Measurements from ENCODE around the gene SDF2. TPM values are rescaled to one million over a fixed set of nuclear protein-coding genes. Genes with fewer than 3 reads are reported as not detected.

Gene SDF2, protein sequence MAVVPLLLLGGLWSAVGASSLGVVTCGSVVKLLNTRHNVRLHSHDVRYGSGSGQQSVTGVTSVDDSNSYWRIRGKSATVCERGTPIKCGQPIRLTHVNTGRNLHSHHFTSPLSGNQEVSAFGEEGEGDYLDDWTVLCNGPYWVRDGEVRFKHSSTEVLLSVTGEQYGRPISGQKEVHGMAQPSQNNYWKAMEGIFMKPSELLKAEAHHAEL
- 48.0 and 75.1 TPM in 2 replicates for total RNA-seq

DNA sequence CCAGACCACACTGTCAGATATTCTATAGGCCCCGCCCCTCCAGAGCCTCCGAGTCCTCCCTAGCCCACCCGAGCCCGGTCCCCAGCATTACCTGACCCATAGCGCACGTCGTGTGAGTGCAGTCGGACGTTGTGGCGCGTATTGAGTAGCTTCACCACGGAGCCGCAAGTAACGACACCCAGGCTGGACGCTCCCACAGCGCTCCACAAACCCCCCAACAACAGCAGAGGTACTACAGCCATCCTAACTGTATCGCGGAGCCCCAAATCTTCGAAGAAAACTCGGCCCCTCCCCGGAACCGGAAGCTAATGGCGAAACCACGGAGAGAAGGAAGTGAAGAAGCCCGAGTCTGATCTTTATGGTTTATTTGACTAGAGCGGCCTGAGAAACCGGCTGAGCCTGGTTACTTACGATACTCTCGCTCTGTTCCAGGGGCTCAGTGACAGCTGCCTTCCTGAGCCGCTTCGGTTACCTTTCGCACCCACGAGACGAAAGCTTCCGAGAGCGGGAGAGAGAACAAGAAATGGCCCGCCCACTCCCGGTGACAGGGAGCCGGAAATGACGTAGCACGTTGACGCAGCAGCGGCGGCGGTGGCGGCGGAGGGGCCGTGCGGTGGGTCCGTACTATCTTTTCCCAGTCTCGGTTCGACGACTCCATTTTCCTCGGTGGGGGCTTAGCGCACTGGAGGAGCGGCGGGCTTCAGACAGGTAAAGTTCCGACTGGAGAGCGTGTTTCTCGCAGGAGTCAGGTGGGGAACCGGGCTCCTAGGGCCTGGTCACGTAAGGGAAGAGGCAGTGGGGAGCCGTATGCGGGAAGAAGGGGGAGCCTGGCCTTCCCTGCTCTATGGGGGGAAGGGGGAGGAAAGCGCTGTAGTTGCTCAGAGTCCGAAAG, at the start of gene SDF2, which contains the start of gene SUPT6H:
SDF2 (minus strand) TSS at position 272 of the 892 bp plus-strand sequence; CDS start at position 242, 30 bp downstream.
SUPT6H (plus strand) TSS at position 571 of the 892 bp plus-strand sequence. CDS start 11,197 bp downstream, outside the sequence.

DNA sequence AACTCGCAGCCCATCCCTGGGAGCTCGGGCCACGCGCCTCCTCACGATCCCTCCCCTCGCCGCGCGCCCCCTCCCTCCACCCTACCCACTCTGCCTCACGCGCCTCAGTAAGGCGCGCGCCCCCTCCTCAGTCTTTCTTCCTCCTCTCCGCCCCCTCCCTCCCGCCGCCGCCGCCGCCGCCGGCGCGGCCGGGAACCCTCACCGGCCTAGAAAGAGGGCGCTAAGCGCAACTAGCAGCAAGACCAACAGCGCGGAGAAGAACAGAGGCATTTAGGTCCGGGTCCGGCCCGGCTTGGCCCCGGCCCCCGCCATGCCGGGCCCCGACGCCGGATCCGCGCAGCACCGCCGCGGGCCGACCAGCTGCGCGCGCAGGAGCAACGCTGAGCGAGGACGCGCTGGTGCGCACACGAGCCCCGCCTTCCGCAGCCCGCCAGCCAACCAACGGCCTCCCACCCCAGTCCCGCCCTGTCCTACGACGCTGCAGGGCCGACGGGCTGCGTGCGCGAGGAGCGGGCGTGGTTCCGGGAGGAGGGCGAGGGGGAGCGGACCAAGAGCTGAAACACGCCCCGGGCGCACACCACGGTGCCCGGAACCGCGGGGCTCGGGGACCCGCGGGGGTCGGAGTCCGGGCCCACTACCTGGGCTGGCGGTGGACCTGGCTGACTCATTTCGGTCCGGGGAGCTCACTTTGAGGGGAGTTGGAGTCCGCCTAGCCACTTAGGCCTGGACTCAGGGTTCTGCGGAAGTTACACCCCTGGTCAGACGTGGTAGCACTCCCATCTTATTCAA, 16.7 kb downstream of the SDF2 start, which contains the start of gene BLTP2:
BLTP2 (minus strand) TSS at position 372 of the 789 bp plus-strand sequence; CDS start at position 270, 102 bp downstream.

DNA sequence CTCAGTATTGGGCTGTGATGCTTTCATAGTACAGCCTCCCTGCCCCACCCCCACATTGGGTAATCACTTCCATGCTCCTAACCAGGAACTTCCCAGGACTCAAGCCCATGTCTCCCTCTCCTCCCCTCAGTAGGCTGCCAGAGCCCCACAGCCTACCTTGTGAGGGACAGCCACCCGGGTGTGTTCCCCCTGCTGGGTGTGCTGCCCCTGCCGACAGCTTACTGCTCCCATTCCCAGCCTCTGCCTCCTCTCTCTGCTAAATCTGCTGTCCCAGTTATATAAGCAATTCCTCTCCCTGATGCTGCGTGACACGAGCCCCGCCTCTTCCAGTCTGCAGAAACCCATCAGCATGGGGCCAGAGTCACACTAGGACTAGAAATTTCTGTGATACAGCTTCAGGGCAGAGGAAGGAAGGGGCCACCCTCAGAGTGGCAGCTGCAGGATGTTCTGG, 47.8 kb downstream of the SDF2 start, which contains the start of gene RSKR:
RSKR (minus strand) TSS at position 255 of the 451 bp plus-strand sequence; CDS start at position 231, 24 bp downstream.

DNA sequence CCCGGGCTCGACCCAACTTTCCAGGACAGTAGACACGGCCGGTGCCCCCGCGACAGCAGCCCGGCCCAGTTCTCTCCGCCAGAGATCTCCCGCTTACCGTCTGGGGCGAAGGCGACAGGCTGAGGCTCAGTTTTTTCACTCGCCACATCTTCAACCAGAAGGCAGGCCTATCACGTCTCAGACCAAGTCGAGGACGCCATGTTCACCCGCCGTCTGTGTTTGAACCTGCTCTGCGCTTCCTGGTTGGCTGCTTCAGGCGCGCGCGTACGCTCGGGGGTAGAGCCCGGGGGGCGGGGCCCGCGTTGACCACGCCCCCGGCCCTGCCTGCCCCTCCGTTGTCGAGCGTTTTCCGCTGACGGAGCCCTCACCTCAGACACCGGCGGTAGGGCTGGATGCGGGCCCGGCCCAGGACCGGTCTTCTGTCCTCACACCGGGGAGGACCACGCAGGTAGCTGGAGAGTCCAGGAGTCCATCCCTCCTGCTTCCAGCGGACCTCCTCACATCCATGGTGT, 62.9 kb downstream of the SDF2 start, which contains the start of gene SPAG5:
SPAG5 (minus strand) TSS at position 227 of the 512 bp plus-strand sequence; CDS start at position 148, 79 bp downstream.

Other genes starting within 250 kb of the SDF2 start
- gene SLC13A2, start 188.3 kb downstream of the SDF2 start, total RNA-seq = not detected in 2 replicates
- not detected in 2 replicates for gene FOXN1, start 155.6 kb downstream of the SDF2 start, total RNA-seq
- gene UNC119, start 109.3 kb downstream of the SDF2 start, total RNA-seq = 23.6 and 27.8 TPM in 2 replicates
- gene PIGS, start 90.4 kb downstream of the SDF2 start, total RNA-seq = 46.3 and 60.7 TPM in 2 replicates
- 93.7 and 95.1 TPM in 2 replicates for gene ALDOC, start 85.0 kb downstream of the SDF2 start, total RNA-seq
- gene SPAG5, start 62.9 kb downstream of the SDF2 start, total RNA-seq = 4.0 and 4.3 TPM in 2 replicates
- 0.68 and 2.8 TPM in 2 replicates for gene RSKR, start 47.7 kb downstream of the SDF2 start, total RNA-seq
- 74.2 and 90.4 TPM in 2 replicates for gene BLTP2, start 16.7 kb downstream of the SDF2 start, total RNA-seq
- 38.2 and 55.4 TPM in 2 replicates for gene SUPT6H, start 299 bp upstream of the SDF2 start, total RNA-seq
- 1.0 and 1.9 TPM in 2 replicates for gene PROCA1, start 50.0 kb upstream of the SDF2 start, total RNA-seq
- gene RAB34, start 56.0 kb upstream of the SDF2 start, total RNA-seq = 203 and 253 TPM in 2 replicates
- gene RPL23A, start 58.1 kb upstream of the SDF2 start, total RNA-seq = 666 and 767 TPM in 2 replicates
- gene TLCD1, start 64.3 kb upstream of the SDF2 start, total RNA-seq = 7.0 and 11.3 TPM in 2 replicates
- gene NEK8, start 66.9 kb upstream of the SDF2 start, total RNA-seq = 2.8 and 3.3 TPM in 2 replicates
- gene TRAF4, start 82.1 kb upstream of the SDF2 start, total RNA-seq = 8.7 and 10.7 TPM in 2 replicates
- 7.8 and 9.2 TPM in 2 replicates for gene FAM222B, start 180.9 kb upstream of the SDF2 start, total RNA-seq
- 25.0 and 36.9 TPM in 2 replicates for gene ERAL1, start 193.1 kb upstream of the SDF2 start, total RNA-seq
- 25.3 and 31.2 TPM in 2 replicates for gene FLOT2, start 235.8 kb upstream of the SDF2 start, total RNA-seq
- gene DHRS13, start 241.2 kb upstream of the SDF2 start, total RNA-seq = 3.8 and 10.7 TPM in 2 replicates

All from cardiac ventricle fibroblast (primary cell).